DND-41 (cell line): ENCODE measurements around the gene XXYLT1.

Experiments
- CTCF ChIP-seq: IDR thresholded peaks from 2 replicates; pipeline ENCODE4 v1.5.1; 2012; ENCODE audit warnings: borderline replicate concordance, low read length, moderate library complexity, mild to moderate bottlenecking; ENCODE audit not compliant: poor library complexity, severe bottlenecking; ENCODE audit errors: extremely low read depth
- EZH2 ChIP-seq: IDR thresholded peaks from 3 replicates; pipeline ENCODE4 v1.6.1; 2012; ENCODE audit warnings: borderline replicate concordance, low read depth, mild to moderate bottlenecking, moderate library complexity, low read length, inconsistent platforms; ENCODE audit not compliant: severe bottlenecking

GRCh38 chr3:195101001-195101583 lies 169.9 kb downstream of the XXYLT1 start:
- no peak for TF ChIP-seq CTCF
- TF ChIP-seq EZH2, result no peak
